ENCODE measurements around the gene MYO3B.

- TF ChIP-seq CTCF (IDR thresholded peaks at IDR 0.05): no peak
- no peak for TF ChIP-seq EZH2 (IDR thresholded peaks at IDR 0.05; ENCODE audit: borderline replicate concordance, insufficient read depth, low read depth, low read length, poor library complexity, severe bottlenecking)
Observed at GRCh38 chr2:170215021-170215420, 37.1 kb downstream of the MYO3B start.

Measured in B cell (primary cell).